DMS53 treated with DMSO at 0.1 percent for 48 hours (cell line): Measurements from ENCODE around the gene QSOX1.

ENCODE experiments used
- DNase-seq: peaks from one replicate; lab custom pipeline; 2025; ENCODE audit not compliant: unreplicated experiment; lab: John Stamatoyannopoulos, UW

QSOX1 gene

GRCh38 chr1:180211860-180212229 lies 57.2 kb downstream of the QSOX1 start:
- DNase-seq, result no peak

- no peak for DNase-seq
Observed at GRCh38 chr1:180213401-180214170, 58.9 kb downstream of the QSOX1 start.

GRCh38 chr1:180215856-180216625 lies 61.4 kb downstream of the QSOX1 start:
- no peak for DNase-seq

GRCh38 chr1:180217006-180217405 lies 62.3 kb downstream of the QSOX1 start:
- no peak for DNase-seq

GRCh38 chr1:180218806-180219765 lies 64.4 kb downstream of the QSOX1 start:
- DNase-seq, result no peak

GRCh38 chr1:180219776-180220175 lies 65.1 kb downstream of the QSOX1 start:
- no peak for DNase-seq

- DNase-seq, result no peak
Observed at GRCh38 chr1:180221462-180221861, 66.8 kb downstream of the QSOX1 start.

GRCh38 chr1:180224902-180225301 lies 70.2 kb downstream of the QSOX1 start:
- DNase-seq, result no peak

- DNase-seq, result no peak
Observed at GRCh38 chr1:180225403-180225802, 70.7 kb downstream of the QSOX1 start.

- DNase-seq, result no peak
Observed at GRCh38 chr1:180227861-180228647, 73.4 kb downstream of the QSOX1 start.

GRCh38 chr1:180228648-180229482 lies 74.2 kb downstream of the QSOX1 start:
- DNase-seq, result peak; percentile 37

- DNase-seq, result peak; percentile 54
Observed at GRCh38 chr1:180229483-180230415, 75.1 kb downstream of the QSOX1 start, which contains the start of gene LHX4. TSS of gene LHX4 (plus strand) at chr1:180230264. CDS start at chr1:180230530, 266 bp downstream.

- DNase-seq, result no peak
Observed at GRCh38 chr1:180230416-180230790, 75.7 kb downstream of the QSOX1 start.

GRCh38 chr1:180230791-180231505 lies 76.3 kb downstream of the QSOX1 start:
- peak; percentile 44 for DNase-seq

- peak; percentile 44 for DNase-seq
Observed at GRCh38 chr1:180231506-180231921, 76.8 kb downstream of the QSOX1 start.

- no peak for DNase-seq
Observed at GRCh38 chr1:180231936-180232335, 77.3 kb downstream of the QSOX1 start.

- DNase-seq, result peak; percentile 7
Observed at GRCh38 chr1:180232521-180233043, 77.9 kb downstream of the QSOX1 start.
